SK-N-SH (cell line): ENCODE results near the gene DOCK10.

Experiments
- CHD2 ChIP-seq: fragments of 150-350 bp; IDR thresholded peaks from 2 replicates; pipeline ENCODE4 v1.6.1; 2018; ENCODE audit warnings: low read length; ENCODE audit not compliant: partially characterized antibody
- TCF12 ChIP-seq: IDR thresholded peaks from 2 replicates; pipeline ENCODE4 v1.4.0; 2012
- TF ChIP-seq, protein P1 (sequence below): fragments of 150-350 bp; IDR thresholded peaks from 2 replicates; pipeline ENCODE4 v1.6.1; 2017; ENCODE audit warnings: antibody characterized with exemption, low read length, low read depth, borderline replicate concordance

DNA sequence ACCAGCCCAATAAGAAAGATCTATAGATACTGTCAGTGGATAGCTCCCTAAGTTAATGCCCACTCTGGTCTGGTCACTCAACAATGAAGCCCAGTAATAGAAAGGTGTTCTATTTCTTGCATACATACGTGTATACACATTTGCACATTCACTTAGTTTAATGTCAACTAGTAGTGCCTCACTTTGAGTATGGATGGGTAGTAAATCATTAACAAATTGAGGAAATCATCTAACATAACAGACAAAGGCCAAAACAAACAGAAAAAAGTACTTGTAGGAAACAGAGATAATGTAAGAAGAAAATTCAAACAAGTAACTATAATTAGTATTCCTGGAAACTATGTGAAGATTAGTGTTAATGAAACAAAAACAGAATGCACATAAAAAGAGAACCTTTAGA is 312.8 kb downstream of the DOCK10 start:
- TF ChIP-seq CHD2 (no peak), TCF12 (no peak)
- TF ChIP-seq, protein P1, sequence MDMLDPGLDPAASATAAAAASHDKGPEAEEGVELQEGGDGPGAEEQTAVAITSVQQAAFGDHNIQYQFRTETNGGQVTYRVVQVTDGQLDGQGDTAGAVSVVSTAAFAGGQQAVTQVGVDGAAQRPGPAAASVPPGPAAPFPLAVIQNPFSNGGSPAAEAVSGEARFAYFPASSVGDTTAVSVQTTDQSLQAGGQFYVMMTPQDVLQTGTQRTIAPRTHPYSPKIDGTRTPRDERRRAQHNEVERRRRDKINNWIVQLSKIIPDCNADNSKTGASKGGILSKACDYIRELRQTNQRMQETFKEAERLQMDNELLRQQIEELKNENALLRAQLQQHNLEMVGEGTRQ: no peak
